H9 (cell line): ENCODE data around the gene NCF2. TPM values are rescaled to one million over a fixed set of nuclear protein-coding genes. Genes with fewer than 3 reads are reported as not detected.
"Not testable (repeated sequence)": the region's sequence is repeated elsewhere in the genome, so short reads cannot be mapped to it uniquely, and the experiment has no call there.

Source experiments
- DNase-seq: peaks from one replicate; pipeline ENCODE4 v3.0.0-alpha.2; 2017
- H2AFZ ChIP-seq: one replicate; pipeline ENCODE4 v1.6.1; 2013; ENCODE audit warnings: mild to moderate bottlenecking, low read length, control low read depth, moderate library complexity
- H2AK5ac ChIP-seq: 2 replicates; pipeline ENCODE4 v1.6.1; 2013; ENCODE audit warnings: low read length, control low read depth, mixed read lengths; ENCODE audit not compliant: insufficient read length
- H2BK120ac ChIP-seq: one replicate; pipeline ENCODE4 v1.6.1; 2013; ENCODE audit warnings: low read depth, mild to moderate bottlenecking, low read length, control low read depth, inconsistent platforms; ENCODE audit not compliant: poor library complexity, severe bottlenecking
- H2BK12ac ChIP-seq: 2 replicates; pipeline ENCODE4 v1.6.1; 2013; ENCODE audit warnings: low read length, control low read depth, mixed read lengths, low read depth; ENCODE audit not compliant: insufficient read length
- H2BK15ac ChIP-seq: 2 replicates; pipeline ENCODE4 v1.6.1; 2013; ENCODE audit warnings: low read depth, low read length, control low read depth
- H2BK20ac ChIP-seq: one replicate; pipeline ENCODE4 v1.6.1; 2013; ENCODE audit warnings: low read depth, mild to moderate bottlenecking, low read length, control low read depth, inconsistent platforms; ENCODE audit not compliant: poor library complexity, severe bottlenecking
- H2BK5ac ChIP-seq: 2 replicates; pipeline ENCODE4 v1.6.1; 2013; ENCODE audit warnings: low read length, control low read depth, mixed read lengths; ENCODE audit not compliant: insufficient read length
- H3K14ac ChIP-seq: 2 replicates; pipeline ENCODE4 v1.6.1; 2013; ENCODE audit warnings: low read length, control low read depth; ENCODE audit not compliant: insufficient read depth
- H3K18ac ChIP-seq: 2 replicates; pipeline ENCODE4 v1.6.1; 2013; ENCODE audit warnings: low read depth, mild to moderate bottlenecking, mixed read lengths, low read length, control low read depth; ENCODE audit not compliant: insufficient read length
- H3K23ac ChIP-seq: 2 replicates; pipeline ENCODE4 v1.6.1; 2013; ENCODE audit warnings: low read length, control low read depth, mixed read lengths, low read depth; ENCODE audit not compliant: insufficient read length
- H3K23me2 ChIP-seq: 2 replicates; pipeline ENCODE4 v1.6.1; 2013; ENCODE audit warnings: low read depth, mild to moderate bottlenecking, mixed read lengths, low read length, control low read depth; ENCODE audit not compliant: insufficient read length, poor library complexity, severe bottlenecking
- H3K27ac ChIP-seq: 2 replicates; pipeline ENCODE4 v1.5.1; 2013; ENCODE audit warnings: low read length, control low read depth, mixed read lengths, low read depth; ENCODE audit not compliant: insufficient read length
- H3K27me3 ChIP-seq: 2 replicates; pipeline ENCODE4 v1.6.1; 2013; ENCODE audit warnings: low read length, control low read depth, inconsistent platforms; ENCODE audit not compliant: insufficient read depth
- H3K4ac ChIP-seq: 2 replicates; pipeline ENCODE4 v1.6.1; 2013; ENCODE audit warnings: low read depth, mild to moderate bottlenecking, control low read depth, inconsistent platforms, low read length, moderate library complexity
- H3K4me1 ChIP-seq: 2 replicates; pipeline ENCODE4 v1.6.1; 2013; ENCODE audit warnings: low read length, control low read depth, inconsistent platforms; ENCODE audit not compliant: insufficient read depth
- H3K4me2 ChIP-seq: 2 replicates; pipeline ENCODE4 v1.6.1; 2013; ENCODE audit warnings: low read length, control low read depth, mixed read lengths; ENCODE audit not compliant: insufficient read length, insufficient read depth
- H3K56ac ChIP-seq: 2 replicates; pipeline ENCODE4 v1.6.1; 2013; ENCODE audit warnings: low read depth, mild to moderate bottlenecking, mixed read lengths, low read length, control low read depth; ENCODE audit not compliant: insufficient read length
- H3K79me1 ChIP-seq: 2 replicates; pipeline ENCODE4 v1.6.1; 2013; ENCODE audit warnings: low read depth, mild to moderate bottlenecking, moderate library complexity, low read length, control low read depth, inconsistent platforms; ENCODE audit not compliant: insufficient read depth, poor library complexity, severe bottlenecking
- H3K79me2 ChIP-seq: 2 replicates; pipeline ENCODE4 v1.6.1; 2013; ENCODE audit warnings: low read length, control low read depth, inconsistent platforms; ENCODE audit not compliant: insufficient read depth
- H3K9ac ChIP-seq: 2 replicates; pipeline ENCODE4 v1.6.1; 2013; ENCODE audit warnings: low read length, control low read depth, mixed read lengths; ENCODE audit not compliant: insufficient read length; ENCODE audit errors: extremely low read depth
- H3K9me3 ChIP-seq: one replicate; pipeline ENCODE4 v1.6.1; 2013; ENCODE audit warnings: low read depth, low read length, inconsistent platforms; ENCODE audit not compliant: control insufficient read depth
- H3T11ph ChIP-seq: one replicate; pipeline ENCODE4 v1.6.1; 2013; ENCODE audit warnings: mild to moderate bottlenecking, low read length, control low read depth, inconsistent platforms
- H4K20me1 ChIP-seq: one replicate; pipeline ENCODE4 v1.6.1; 2013; ENCODE audit not compliant: control insufficient read depth, insufficient read length, insufficient read depth
- H4K5ac ChIP-seq: 2 replicates; pipeline ENCODE4 v1.6.1; 2013; ENCODE audit warnings: low read depth, mild to moderate bottlenecking, mixed read lengths, low read length, control low read depth; ENCODE audit not compliant: insufficient read length
- H4K8ac ChIP-seq: replicated peaks from 2 replicates; pipeline ENCODE4 v1.6.1; 2013; ENCODE audit warnings: low read length, control low read depth, mixed read lengths, low read depth; ENCODE audit not compliant: insufficient read length
- H4K91ac ChIP-seq: 2 replicates; pipeline ENCODE4 v1.6.1; 2013; ENCODE audit warnings: low read depth, mild to moderate bottlenecking, moderate library complexity, mixed read lengths, low read length, control low read depth; ENCODE audit not compliant: insufficient read length
- H3K27ac Mint-ChIP-seq, 3 experiments: 2 replicates in 2 of 3; 3 replicates in 1 of 3; pipeline ENCODE4 v1.8.0; 2020 to 2021; ENCODE audit warnings: mixed read lengths in 3 of 3, mild to moderate bottlenecking in 1 of 3, moderate library complexity in 1 of 3
- H3K27me3 Mint-ChIP-seq: 2 replicates; pipeline ENCODE4 v1.8.0; 2021; ENCODE audit warnings: low read depth, mild to moderate bottlenecking, moderate library complexity, mixed read lengths
- H3K36me3 Mint-ChIP-seq, 3 experiments: 2 replicates in 2 of 3; 3 replicates in 1 of 3; pipeline ENCODE4 v1.8.0; 2020 to 2021; ENCODE audit warnings: low read depth in 3 of 3, mixed read lengths in 3 of 3; ENCODE audit not compliant: insufficient read depth in 1 of 3
- H3K4me1 Mint-ChIP-seq, 2 experiments: 2 replicates each; pipeline ENCODE4 v1.8.0; 2020; ENCODE audit warnings: mixed read lengths in 2 of 2
- H3K4me3 Mint-ChIP-seq, 2 experiments: 2 replicates in 1 of 2; 3 replicates in 1 of 2; pipeline ENCODE4 v1.8.0; 2020 to 2021; ENCODE audit warnings: mild to moderate bottlenecking in 2 of 2, mixed read lengths in 2 of 2, moderate library complexity in 1 of 2
- H3K9me3 Mint-ChIP-seq, 2 experiments: 2 replicates in 1 of 2; 3 replicates in 1 of 2; pipeline ENCODE4 v1.8.0; 2020; ENCODE audit warnings: mild to moderate bottlenecking in 2 of 2, mixed read lengths in 2 of 2, moderate library complexity in 1 of 2
- WGBS: extraction: QIAGEN DNeasy Blood & Tissue Kit; methylation state at CpG from one replicate; pipeline ENCODE4 v1.1.7; 2013; ENCODE audit warnings: missing lambda C conversion rate, low lambda C conversion rate, mixed read lengths; ENCODE audit not compliant: insufficient read length; ENCODE audit errors: extremely low coverage; 5-methylcytosine and 5-hydroxymethylcytosine counted together
- total RNA-seq: library from RNA; stranded (reverse); gene quantifications from 2 replicates; pipeline ENCODE4 v1.2.1, GENCODE V29; 2021

The NCF2 gene
- total RNA-seq, 1 experiment from 2014 or later: not detected

- H3K9me3 Mint-ChIP-seq, H3K23me2 ChIP-seq, H3K79me2 ChIP-seq, H3K4me1 Mint-ChIP-seq, H3K27ac ChIP-seq, H4K5ac ChIP-seq, H3K18ac ChIP-seq, DNase-seq, H2BK12ac ChIP-seq, H2BK20ac ChIP-seq, H3K27me3 Mint-ChIP-seq, H3K4me2 ChIP-seq, H4K91ac ChIP-seq, H4K20me1 ChIP-seq, H3T11ph ChIP-seq, H4K8ac ChIP-seq, H2BK5ac ChIP-seq, H3K4ac ChIP-seq, H3K36me3 Mint-ChIP-seq, H3K79me1 ChIP-seq, H3K9ac ChIP-seq, H2BK120ac ChIP-seq, H3K27me3 ChIP-seq, H3K14ac ChIP-seq, H3K4me3 Mint-ChIP-seq, H2AFZ ChIP-seq, H2AK5ac ChIP-seq, H3K56ac ChIP-seq, H3K9me3 ChIP-seq, H2BK15ac ChIP-seq, H3K23ac ChIP-seq, H3K4me1 ChIP-seq: not testable (repeated sequence)
- WGBS: no CpG with 5 or more reads among the region's 3 CpGs
- H3K27ac Mint-ChIP-seq: peak overlapping the region in 1 of 3 experiments; percentile 40; a peak in 1 of 7 replicates
Measured at GRCh38 chr1:183612975-183613374, 22.7 kb upstream of the NCF2 start.
